Measurements from ENCODE around the gene SMG6. TPM values are rescaled to one million over a fixed set of nuclear protein-coding genes. Genes with fewer than 3 reads are reported as not detected.

The SMG6 gene
- total and polyA plus RNA-seq, 2 of the 8 experiments (the other 6 are each of a cell fraction or from before 2014, with no cell fraction given): 18.5 to 25.2 TPM

DNA sequence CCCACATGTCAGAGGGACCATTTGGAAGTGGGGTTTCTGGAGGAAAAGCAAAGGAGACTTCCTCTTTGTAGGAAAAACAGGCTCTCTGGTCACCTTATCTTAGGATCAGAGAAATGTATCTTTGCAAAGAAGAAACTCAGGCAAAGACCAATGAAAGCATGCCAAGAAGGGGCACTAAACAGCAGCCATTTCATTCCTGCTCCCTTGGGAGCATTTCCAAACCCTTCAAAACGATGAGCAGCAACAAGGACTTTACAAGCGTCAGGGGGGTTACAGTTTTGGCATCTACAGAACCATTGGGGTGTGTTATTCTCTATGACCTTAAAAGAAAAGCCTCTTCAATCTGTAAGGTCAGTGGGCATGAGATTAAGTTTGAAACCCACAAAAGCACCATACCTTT is 122.8 kb downstream of the SMG6 start:
- H3K4me1 ChIP-seq (replicated peaks in 1 of 4; ENCODE audit: control insufficient read depth in 3 of 4, insufficient read depth in 4 of 4, low read length in 3 of 4): peaks cover 0 to 3% (median 1%) of the 10 kb centered on the region in 4 experiments; a peak in 3 of 7 replicates
- H3K4ac ChIP-seq (replicated peaks; ENCODE audit: insufficient read length, low read depth, low read length): no peak overlapping the region
- H3K36me3 ChIP-seq (ENCODE audit: control insufficient read depth in 2 of 4, insufficient read depth in 4 of 4, low read length in 3 of 4): peaks cover 0 to 2% (median 0%) of the 10 kb centered on the region in 4 experiments; a peak in 2 of 8 replicates
- no peak overlapping the region for H3K56ac ChIP-seq (replicated peaks; ENCODE audit: insufficient read length, low read depth, low read length)
- H2AK5ac ChIP-seq (ENCODE audit: low read depth, low read length): no peak overlapping the region
- H4K91ac ChIP-seq (replicated peaks; ENCODE audit: insufficient read length, low read length): no peak overlapping the region
- H3K4me3 ChIP-seq (ENCODE audit: extremely low read depth in 1 of 4, insufficient read depth in 2 of 4, low read depth in 3 of 4, low read length in 4 of 4): no peak overlapping the region
- no peak overlapping the region for H4K5ac ChIP-seq (ENCODE audit: insufficient read length, low read depth, low read length)
- no peak overlapping the region for H3K9ac ChIP-seq (replicated peaks in 1 of 4; ENCODE audit: extremely low read depth in 1 of 4, low read depth in 3 of 4, low read length in 3 of 4)
- H4K20me1 ChIP-seq (replicated peaks in 1 of 2; ENCODE audit: control insufficient read depth in 1 of 2, insufficient read depth in 2 of 2, low read length in 2 of 2): peaks cover 0 to 3% of the 10 kb centered on the region in 2 experiments
- H2BK15ac ChIP-seq (ENCODE audit: low read length): no peak overlapping the region
- WGBS, 2 experiments (ENCODE audit: extremely low coverage in 1 of 2, insufficient coverage in 1 of 2, insufficient read length in 1 of 2, insufficient replicate concordance in 2 of 2, low coverage in 1 of 2, low lambda C conversion rate in 2 of 2, missing lambda C conversion rate in 1 of 2): 86% methylated on average over 2 of the region's 2 CpGs; no CpG with 5 or more reads in 1 of the 2 experiments
- H3K79me1 ChIP-seq (ENCODE audit: low read depth, low read length): no peaks in the 10 kb centered on the region; the same call in 1 of the 2 replicates
- H3K23ac ChIP-seq (ENCODE audit: insufficient read length): no peak overlapping the region
- H2BK12ac ChIP-seq (ENCODE audit: low read depth, low read length): no peak overlapping the region
- H2BK20ac ChIP-seq (ENCODE audit: low read length): no peak overlapping the region
- H3K9me3 ChIP-seq (ENCODE audit: insufficient read depth in 2 of 2, low read depth in 1 of 2, low read length in 1 of 2): no peaks in the 10 kb centered on the region
- H3K14ac ChIP-seq (ENCODE audit: insufficient read length): no peak overlapping the region
- POLR2A ChIA-PET (ENCODE audit: partially characterized antibody): no interaction called here
- FAIRE-seq (no peak), DNase-seq (ENCODE audit: low read depth in 1 of 2, low spot score in 2 of 2) (no peak)
- H2BK5ac ChIP-seq (ENCODE audit: low read depth, low read length): no peak overlapping the region
- H4K8ac ChIP-seq (ENCODE audit: extremely low read depth, insufficient read depth, low read length): no peak overlapping the region
- no peaks in the 10 kb centered on the region; the same call in 1 of the 2 replicates for H3K23me2 ChIP-seq (ENCODE audit: low read depth, low read length)
- H3K27ac ChIP-seq (ENCODE audit: low read depth, low read length): no peak overlapping the region
- no peaks in the 10 kb centered on the region for H3K79me2 ChIP-seq (ENCODE audit: control insufficient read depth in 1 of 2, insufficient read depth in 2 of 2, low read length in 2 of 2)
- no peaks in the 10 kb centered on the region for H3K27me3 ChIP-seq (replicated peaks in 1 of 4; ENCODE audit: control insufficient read depth in 3 of 4, extremely low read depth in 1 of 4, insufficient read depth in 3 of 4, low read length in 3 of 4)
- CTCF ChIA-PET (ENCODE audit: partially characterized antibody): interaction anchor here (0.6 to 2.5 kb wide), 4 partner anchors 11 to 1446 kb away, joined by 3 to 17 read pairs (median 8); no protein-coding TSS in a partner anchor
- H2BK120ac ChIP-seq (replicated peaks; ENCODE audit: low read depth, low read length): no peak overlapping the region
- no peak overlapping the region for H2AFZ ChIP-seq (ENCODE audit: low read length)
- no peak overlapping the region for H3K18ac ChIP-seq (ENCODE audit: extremely low read depth, low read length)
- no peak overlapping the region for H3K4me2 ChIP-seq (ENCODE audit: insufficient read depth in 1 of 2, low read depth in 2 of 2, low read length in 2 of 2)
- TF ChIP-seq TBP (IDR thresholded peaks at IDR 0.05; ENCODE audit: low read depth, low read length): no peak
- no peak for TF ChIP-seq EP300 (IDR thresholded peaks at IDR 0.05; ENCODE audit: borderline replicate concordance in 1 of 2, low read depth in 2 of 2, low read length in 2 of 2)
- no peak for TF ChIP-seq CREB1 (IDR thresholded peaks at IDR 0.05)
- TF ChIP-seq KDM4A (IDR thresholded peaks at IDR 0.05; ENCODE audit: low read depth, low read length, severe bottlenecking): no peak
- TF ChIP-seq MAFK (IDR thresholded peaks at IDR 0.05; ENCODE audit: low read depth, low read length): no peak
- no peak for TF ChIP-seq SAP30 (IDR thresholded peaks at IDR 0.05; ENCODE audit: insufficient read depth, insufficient replicate concordance, low read length)
- no peak for TF ChIP-seq RNF2 (IDR thresholded peaks at IDR 0.05; ENCODE audit: borderline replicate concordance, low read depth, low read length, missing control alignments, poor library complexity, severe bottlenecking)
- TF ChIP-seq TCF12 (IDR thresholded peaks at IDR 0.05; ENCODE audit: low read depth, low read length): no peak
- TF ChIP-seq BACH1 (IDR thresholded peaks at IDR 0.05; ENCODE audit: low read length): no peak
- TF ChIP-seq CHD2 (IDR thresholded peaks at IDR 0.05; ENCODE audit: low read length): no peak
- TF ChIP-seq EGR1 (IDR thresholded peaks at IDR 0.05; ENCODE audit: borderline replicate concordance, low read depth, low read length): no peak
- TF ChIP-seq BRCA1 (IDR thresholded peaks at IDR 0.05; ENCODE audit: low read depth, low read length): no peak
- TF ChIP-seq E2F6 (IDR thresholded peaks at IDR 0.05): no peak
- TF ChIP-seq SRF (IDR thresholded peaks at IDR 0.05; ENCODE audit: low read depth, low read length): no peak
